Lower lobe of right lung (tissue), 2 donors: ENCODE data around the gene CDKN3. TPM values are rescaled to one million over a fixed set of nuclear protein-coding genes. Genes with fewer than 3 reads are reported as not detected.

Experiments used
- ATAC-seq, 2 donors: fragments of 200-7000 bp; cut with Tn5 transposase; one replicate each; pipeline ENCODE4 v1.9.1; 2020 to 2022; ENCODE audit warnings: mild to moderate bottlenecking in 2 of 2, moderate library complexity in 2 of 2
- DNase-seq: peaks from one replicate; pipeline ENCODE4 v3.0.0-alpha.2; 2020
- H3K27ac ChIP-seq: fragments of 200-600 bp; one replicate; pipeline ENCODE4 v1.8.0; 2022
- H3K27me3 ChIP-seq: fragments of 200-600 bp; one replicate; pipeline ENCODE4 v1.8.0; 2022; ENCODE audit warnings: low read depth
- H3K36me3 ChIP-seq: fragments of 200-600 bp; one replicate; pipeline ENCODE4 v1.8.0; 2022; ENCODE audit warnings: mild to moderate bottlenecking
- H3K4me1 ChIP-seq: fragments of 200-600 bp; one replicate; pipeline ENCODE4 v1.8.0; 2022
- H3K4me3 ChIP-seq: fragments of 200-600 bp; one replicate; pipeline ENCODE4 v1.8.0; 2022; ENCODE audit warnings: mild to moderate bottlenecking
- H3K9me3 ChIP-seq: fragments of 200-600 bp; one replicate; pipeline ENCODE4 v1.8.0; 2022
- intact Hi-C: fragments of 100-400 bp; cut with DNase I; formaldehyde crosslinking; loops from one replicate; pipeline ENCODE4 v1.11.0; 2022
- total RNA-seq: library from RNA; stranded (reverse); fragmentation: NEBNext Ultra II Directional; extraction: Animal tissue kit (Norgen Biotek cat#: 25700); gene quantifications from one replicate; pipeline ENCODE4 v1.2.1, GENCODE V29; 2021
- TF ChIP-seq, protein P1 (sequence below): fragments of 200-600 bp; IDR thresholded peaks from one replicate; pipeline ENCODE4 v1.8.0; 2022; ENCODE audit warnings: antibody characterized with exemption, mild to moderate bottlenecking
- donor health status: DM: no; HTN: yes; CAD: no; lungs with severe emphysema.

Gene CDKN3
- total RNA-seq, 1 donor from 2014 or later: 1.9 TPM

DNA sequence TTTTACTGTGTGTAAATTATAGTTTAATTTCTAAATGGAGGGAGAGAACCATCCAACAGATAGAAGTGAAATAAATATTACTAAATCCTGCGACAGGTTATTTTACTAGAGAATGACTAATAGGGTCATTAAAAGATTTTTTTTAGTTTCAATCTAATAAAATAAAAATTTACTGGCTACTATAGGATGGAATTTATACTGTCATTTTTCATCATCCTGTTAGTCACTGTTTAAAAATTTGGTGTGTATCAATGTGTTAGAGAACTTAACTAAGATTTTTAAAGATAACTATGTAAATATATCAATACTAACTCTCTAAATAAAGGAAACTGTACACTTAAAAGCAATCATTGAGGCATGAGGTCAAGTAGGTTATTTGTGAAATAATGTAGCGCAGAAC lies 41.1 kb upstream of the CDKN3 start:
- ATAC-seq (no peak), DNase-seq (no peak)
- Histone ChIP-seq H3K27ac (no peak overlapping the region), H3K27me3 (no peaks in the 10 kb centered on the region), H3K4me3 (no peak overlapping the region), H3K9me3 (no peaks in the 10 kb centered on the region), H3K4me1 (no peaks in the 10 kb centered on the region), H3K36me3 (no peaks in the 10 kb centered on the region)
- intact Hi-C loops: no loop called here
- TF ChIP-seq, protein P1, sequence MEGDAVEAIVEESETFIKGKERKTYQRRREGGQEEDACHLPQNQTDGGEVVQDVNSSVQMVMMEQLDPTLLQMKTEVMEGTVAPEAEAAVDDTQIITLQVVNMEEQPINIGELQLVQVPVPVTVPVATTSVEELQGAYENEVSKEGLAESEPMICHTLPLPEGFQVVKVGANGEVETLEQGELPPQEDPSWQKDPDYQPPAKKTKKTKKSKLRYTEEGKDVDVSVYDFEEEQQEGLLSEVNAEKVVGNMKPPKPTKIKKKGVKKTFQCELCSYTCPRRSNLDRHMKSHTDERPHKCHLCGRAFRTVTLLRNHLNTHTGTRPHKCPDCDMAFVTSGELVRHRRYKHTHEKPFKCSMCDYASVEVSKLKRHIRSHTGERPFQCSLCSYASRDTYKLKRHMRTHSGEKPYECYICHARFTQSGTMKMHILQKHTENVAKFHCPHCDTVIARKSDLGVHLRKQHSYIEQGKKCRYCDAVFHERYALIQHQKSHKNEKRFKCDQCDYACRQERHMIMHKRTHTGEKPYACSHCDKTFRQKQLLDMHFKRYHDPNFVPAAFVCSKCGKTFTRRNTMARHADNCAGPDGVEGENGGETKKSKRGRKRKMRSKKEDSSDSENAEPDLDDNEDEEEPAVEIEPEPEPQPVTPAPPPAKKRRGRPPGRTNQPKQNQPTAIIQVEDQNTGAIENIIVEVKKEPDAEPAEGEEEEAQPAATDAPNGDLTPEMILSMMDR: no peak

DNA sequence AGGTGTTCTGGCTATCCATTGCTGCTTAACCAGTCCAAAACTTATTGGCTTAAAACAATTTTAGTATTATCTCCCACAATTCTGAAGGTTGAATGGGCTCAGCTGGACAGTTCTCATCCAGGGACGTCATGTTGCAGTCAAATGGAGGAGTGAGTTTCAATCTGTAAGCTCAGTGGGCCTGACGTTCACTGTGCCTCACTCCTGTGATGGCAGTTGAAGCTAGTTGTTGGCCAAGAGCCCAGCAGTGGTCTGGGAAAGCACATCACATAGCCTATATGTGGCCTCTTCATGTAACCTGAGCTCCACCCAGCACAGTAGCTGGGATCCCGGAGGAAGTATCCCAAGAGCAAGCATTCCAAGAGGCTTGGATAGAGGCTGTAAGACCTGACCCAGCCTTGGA lies 40.6 kb upstream of the CDKN3 start:
- no peaks in the 10 kb centered on the region for H3K9me3 ChIP-seq
- no peaks in the 10 kb centered on the region for H3K36me3 ChIP-seq
- intact Hi-C loops: no loop called here
- H3K27me3 ChIP-seq: no peaks in the 10 kb centered on the region
- H3K4me3 ChIP-seq: no peak overlapping the region
- no peak overlapping the region for H3K27ac ChIP-seq
- TF ChIP-seq, protein P1: no peak
- no peak for DNase-seq
- ATAC-seq: no peak
- H3K4me1 ChIP-seq: no peaks in the 10 kb centered on the region

DNA sequence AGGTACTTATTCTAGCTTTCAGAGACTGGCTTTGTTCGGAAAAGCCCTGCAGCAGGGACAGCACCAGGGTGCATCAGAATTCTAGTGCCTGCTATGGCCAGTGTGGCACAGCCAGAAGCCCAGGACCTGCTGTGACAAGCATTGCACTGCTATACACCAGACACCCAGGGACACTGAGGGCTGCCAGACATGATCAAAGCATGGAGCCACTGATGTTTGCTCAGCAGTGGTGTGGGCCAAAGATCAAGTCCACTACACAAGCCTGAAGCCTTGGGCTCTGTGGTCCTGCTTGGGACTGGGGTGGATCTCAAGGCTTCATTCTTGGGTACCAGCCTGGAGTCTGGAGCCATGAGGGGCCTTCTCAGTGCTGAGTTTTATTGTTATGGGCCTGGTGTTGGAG lies 36.1 kb upstream of the CDKN3 start:
- no peak overlapping the region for H3K4me3 ChIP-seq
- ATAC-seq (peak in 1 of 2 donors; percentile 27), DNase-seq (no peak)
- H3K36me3 ChIP-seq: no peaks in the 10 kb centered on the region
- H3K27ac ChIP-seq: no peak overlapping the region
- TF ChIP-seq, protein P1: no peak
- no peaks in the 10 kb centered on the region for H3K27me3 ChIP-seq
- H3K4me1 ChIP-seq: peaks cover 25% of the 10 kb centered on the region
- no peaks in the 10 kb centered on the region for H3K9me3 ChIP-seq
- intact Hi-C loops: no loop called here

DNA sequence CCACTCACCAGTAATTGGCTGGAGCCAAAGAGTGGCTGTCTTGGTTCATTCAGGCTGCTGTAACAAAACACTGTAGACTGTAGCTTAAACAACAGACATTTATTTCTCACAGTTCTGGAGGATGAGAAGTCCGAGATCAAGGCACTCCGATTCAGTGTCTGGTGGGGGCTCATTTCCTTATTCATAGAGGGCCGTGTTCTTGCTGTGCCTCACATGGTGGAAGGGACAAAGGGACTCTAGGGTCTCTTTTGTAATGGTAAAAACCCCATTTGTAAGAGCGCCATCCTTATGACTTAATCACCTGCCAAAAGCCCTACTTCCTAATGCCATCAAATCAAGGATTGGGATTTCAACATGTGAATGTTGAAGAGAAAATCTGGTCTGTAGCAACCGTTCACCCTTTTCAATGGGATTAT lies 34.7 kb upstream of the CDKN3 start:
- no peak overlapping the region for H3K27ac ChIP-seq
- DNase-seq (no peak), ATAC-seq (no peak)
- H3K9me3 ChIP-seq: no peaks in the 10 kb centered on the region
- TF ChIP-seq, protein P1: no peak
- no peaks in the 10 kb centered on the region for H3K36me3 ChIP-seq
- no peak overlapping the region for H3K4me3 ChIP-seq
- intact Hi-C loops: no loop called here
- no peaks in the 10 kb centered on the region for H3K27me3 ChIP-seq
- H3K4me1 ChIP-seq: peaks cover 38% of the 10 kb centered on the region

DNA sequence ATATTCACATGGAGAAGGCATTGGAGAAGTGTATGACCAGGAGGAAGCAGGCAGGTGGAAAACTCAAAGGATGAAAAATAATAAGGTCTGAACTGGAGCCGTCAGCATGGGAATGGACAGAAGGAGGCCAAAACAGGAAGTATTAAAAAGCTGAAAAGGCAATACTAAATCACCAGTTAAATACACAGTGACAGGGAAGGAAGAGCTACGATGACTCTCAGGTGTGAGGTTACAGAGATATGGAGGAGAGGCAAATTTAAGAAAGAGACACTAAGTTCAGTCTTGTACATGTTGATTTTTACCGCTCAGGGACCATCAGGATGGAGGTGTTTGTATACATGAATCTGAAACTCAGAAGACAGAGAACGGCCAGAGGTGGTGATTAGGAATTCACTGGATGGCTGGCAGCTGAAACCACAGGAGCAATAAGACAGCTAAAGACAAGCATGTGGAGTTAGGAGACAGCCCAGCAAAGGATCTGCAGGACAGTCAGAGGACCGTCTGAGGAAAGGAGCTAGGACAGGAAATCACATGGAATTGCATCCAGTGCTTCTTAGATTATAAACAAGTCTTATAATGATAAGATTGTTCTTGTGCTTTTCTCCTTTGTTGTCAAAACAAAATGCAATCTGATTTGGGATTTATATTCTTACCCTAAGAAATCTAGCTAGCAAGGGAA lies 33.9 kb upstream of the CDKN3 start:
- no peak for ATAC-seq
- TF ChIP-seq, protein P1: no peak
- peaks cover 46% of the 10 kb centered on the region for H3K4me1 ChIP-seq
- H3K9me3 ChIP-seq: no peaks in the 10 kb centered on the region
- no peak overlapping the region for H3K27ac ChIP-seq
- H3K27me3 ChIP-seq: no peaks in the 10 kb centered on the region
- H3K4me3 ChIP-seq: no peak overlapping the region
- DNase-seq: no peak
- intact Hi-C loops: no loop called here
- no peaks in the 10 kb centered on the region for H3K36me3 ChIP-seq
